Measurements from ENCODE around the gene CAPN7.

- TF ChIP-seq CTCF (IDR thresholded peaks at IDR 0.05; ENCODE audit: insufficient read depth, low read length) (no peak), POLR2AphosphoS5 (IDR thresholded peaks at IDR 0.05; ENCODE audit: low read depth) (peak; percentile 96), GABPA (IDR thresholded peaks at IDR 0.05; ENCODE audit: low read depth) (peak; percentile 34; the same call in 1 of the 2 replicates)
- TF ChIP-seq, protein P1, sequence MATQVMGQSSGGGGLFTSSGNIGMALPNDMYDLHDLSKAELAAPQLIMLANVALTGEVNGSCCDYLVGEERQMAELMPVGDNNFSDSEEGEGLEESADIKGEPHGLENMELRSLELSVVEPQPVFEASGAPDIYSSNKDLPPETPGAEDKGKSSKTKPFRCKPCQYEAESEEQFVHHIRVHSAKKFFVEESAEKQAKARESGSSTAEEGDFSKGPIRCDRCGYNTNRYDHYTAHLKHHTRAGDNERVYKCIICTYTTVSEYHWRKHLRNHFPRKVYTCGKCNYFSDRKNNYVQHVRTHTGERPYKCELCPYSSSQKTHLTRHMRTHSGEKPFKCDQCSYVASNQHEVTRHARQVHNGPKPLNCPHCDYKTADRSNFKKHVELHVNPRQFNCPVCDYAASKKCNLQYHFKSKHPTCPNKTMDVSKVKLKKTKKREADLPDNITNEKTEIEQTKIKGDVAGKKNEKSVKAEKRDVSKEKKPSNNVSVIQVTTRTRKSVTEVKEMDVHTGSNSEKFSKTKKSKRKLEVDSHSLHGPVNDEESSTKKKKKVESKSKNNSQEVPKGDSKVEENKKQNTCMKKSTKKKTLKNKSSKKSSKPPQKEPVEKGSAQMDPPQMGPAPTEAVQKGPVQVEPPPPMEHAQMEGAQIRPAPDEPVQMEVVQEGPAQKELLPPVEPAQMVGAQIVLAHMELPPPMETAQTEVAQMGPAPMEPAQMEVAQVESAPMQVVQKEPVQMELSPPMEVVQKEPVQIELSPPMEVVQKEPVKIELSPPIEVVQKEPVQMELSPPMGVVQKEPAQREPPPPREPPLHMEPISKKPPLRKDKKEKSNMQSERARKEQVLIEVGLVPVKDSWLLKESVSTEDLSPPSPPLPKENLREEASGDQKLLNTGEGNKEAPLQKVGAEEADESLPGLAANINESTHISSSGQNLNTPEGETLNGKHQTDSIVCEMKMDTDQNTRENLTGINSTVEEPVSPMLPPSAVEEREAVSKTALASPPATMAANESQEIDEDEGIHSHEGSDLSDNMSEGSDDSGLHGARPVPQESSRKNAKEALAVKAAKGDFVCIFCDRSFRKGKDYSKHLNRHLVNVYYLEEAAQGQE (IDR thresholded peaks at IDR 0.05; ENCODE audit: insufficient replicate concordance, low read depth): no peak
Measured at GRCh38 chr3:15291589-15292541, 85.8 kb downstream of the CAPN7 start.
